GM12892 (cell line): ENCODE data around the gene PLXNB1.

Experiments used
- DNase-seq: peaks from one replicate; pipeline ENCODE4 v3.0.0; 2011; ENCODE audit not compliant: insufficient read length
- FAIRE-seq: peaks from 2 replicates; lab custom pipeline; 2011; peaks lifted over from hg19 to GRCh38; lab: Jason Lieb, UNC
- POLR2A ChIP-seq: IDR thresholded peaks from 2 replicates; pipeline ENCODE4 v1.6.1; 2011; ENCODE audit warnings: low read depth, low read length, control low read depth
- POLR2AphosphoS5 ChIP-seq: IDR thresholded peaks from 2 replicates; pipeline ENCODE4 v1.6.1; 2011; ENCODE audit warnings: low read depth, low read length, control low read depth
- TAF1 ChIP-seq: IDR thresholded peaks from 2 replicates; pipeline ENCODE4 v1.6.1; 2011; ENCODE audit warnings: low read depth, mild to moderate bottlenecking, control low read depth, low read length, borderline replicate concordance

Gene PLXNB1

GRCh38 chr3:48429317-48429959 lies 448 bp downstream of the PLXNB1 start:
- TF ChIP-seq POLR2A (no peak), TAF1 (no peak), POLR2AphosphoS5 (no peak)
- FAIRE-seq = peak; percentile 42
- peak; percentile 87 for DNase-seq

DNA sequence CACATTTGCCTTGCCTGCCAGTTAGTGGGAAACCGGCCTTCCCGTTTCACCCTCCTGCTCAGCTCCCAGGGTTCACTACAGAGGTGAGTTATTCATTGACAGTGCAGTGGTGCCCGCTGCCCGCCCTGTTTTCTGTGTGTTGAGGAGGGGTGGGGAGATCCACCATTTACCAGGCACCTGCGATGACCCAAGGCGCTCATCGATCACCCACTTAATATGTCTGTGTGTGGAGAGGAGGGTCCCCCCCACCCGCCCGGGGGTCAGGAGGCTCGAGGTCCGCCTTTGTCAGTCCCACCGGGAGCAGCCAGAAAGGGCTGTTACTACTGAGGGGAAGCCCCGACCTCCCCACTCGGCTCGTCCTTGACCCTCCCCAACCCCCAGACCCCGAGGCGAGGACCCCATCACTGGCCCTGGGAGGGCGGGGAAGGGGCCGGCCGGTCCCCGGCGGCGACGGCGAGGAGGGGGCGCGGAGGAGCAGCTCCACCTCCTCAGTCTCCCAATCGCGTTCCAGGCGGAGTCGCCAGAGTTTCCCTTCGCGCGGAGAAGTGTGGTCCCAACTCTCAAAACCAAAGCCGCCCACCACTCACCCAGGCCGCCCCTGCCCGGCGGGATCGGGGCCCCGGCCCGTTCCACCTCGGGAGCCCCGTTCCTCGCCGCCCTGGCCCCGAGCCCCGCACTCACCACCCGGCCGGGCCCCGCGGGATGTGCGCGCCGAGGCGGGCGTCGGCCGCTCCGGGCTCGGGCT lies 1.1 kb downstream of the PLXNB1 start:
- FAIRE-seq = peak; percentile 5
- TF ChIP-seq TAF1 = no peak
- TF ChIP-seq POLR2A = no peak
- TF ChIP-seq POLR2AphosphoS5 = no peak
- no peak for DNase-seq

DNA sequence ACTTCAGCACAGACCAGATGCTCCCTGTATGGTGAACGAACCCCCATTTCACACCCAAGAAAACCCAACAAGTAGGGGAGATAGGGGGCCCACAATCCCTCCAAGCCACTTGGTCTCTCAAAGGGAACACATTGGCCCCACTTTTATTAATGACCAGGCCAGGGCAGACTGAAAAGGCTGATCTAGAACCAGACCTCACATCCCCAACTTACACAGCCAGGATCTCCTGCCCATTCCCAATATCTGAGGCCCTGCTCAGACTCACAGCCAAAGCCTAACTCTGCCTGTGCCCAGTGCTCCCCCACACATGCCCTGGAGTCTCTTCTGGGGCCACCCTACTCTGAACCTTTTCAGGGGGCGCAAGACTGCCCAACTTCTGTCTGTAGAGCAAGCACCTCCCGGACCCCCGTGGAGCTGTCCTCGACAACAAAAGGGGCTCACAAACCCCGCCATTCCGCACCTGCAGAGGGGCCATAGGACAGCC lies 1.8 kb downstream of the PLXNB1 start:
- FAIRE-seq (no peak), DNase-seq (no peak)
- TF ChIP-seq POLR2AphosphoS5 (no peak), POLR2A (no peak), TAF1 (no peak)

GRCh38 chr3:48427630-48427962 lies 2.3 kb downstream of the PLXNB1 start:
- no peak for DNase-seq
- no peak for TF ChIP-seq TAF1
- no peak for TF ChIP-seq POLR2AphosphoS5
- no peak for TF ChIP-seq POLR2A
- FAIRE-seq = no peak

DNA sequence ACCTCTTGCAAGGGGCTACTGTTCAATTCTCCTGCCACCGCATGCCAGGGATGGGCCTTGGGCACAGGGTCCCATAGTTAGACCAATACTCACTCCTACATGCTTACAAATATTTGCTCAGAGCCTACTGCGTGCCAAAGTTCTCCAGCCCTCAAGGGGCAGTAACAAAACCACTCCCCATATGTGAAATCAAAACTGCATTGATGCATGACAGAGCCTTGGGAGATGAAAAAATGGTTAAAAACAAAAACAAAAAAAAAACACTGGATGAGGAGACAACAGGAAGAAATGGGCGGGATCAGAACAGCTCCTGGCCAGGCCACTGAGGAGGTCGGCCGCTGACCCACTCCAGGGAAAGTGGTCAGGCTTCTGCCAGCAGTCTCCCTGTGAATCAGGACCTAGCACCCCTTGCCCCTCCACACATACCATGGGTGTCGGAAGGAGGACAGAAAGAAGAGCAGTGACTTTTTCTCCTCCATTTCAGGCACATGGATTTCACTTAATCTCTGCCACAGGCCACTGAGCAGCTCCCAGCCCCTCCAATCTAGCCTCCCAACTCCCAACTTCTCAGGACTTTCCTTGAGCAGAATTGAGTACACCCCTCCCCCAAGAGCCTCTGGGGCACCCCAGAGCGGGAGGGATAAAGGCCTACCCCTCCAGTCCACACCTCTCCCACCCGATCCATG lies 2.8 kb downstream of the PLXNB1 start:
- TF ChIP-seq POLR2AphosphoS5 (no peak), POLR2A (no peak), TAF1 (no peak)
- no peak for FAIRE-seq
- no peak for DNase-seq

- TF ChIP-seq POLR2A (no peak), POLR2AphosphoS5 (no peak), TAF1 (no peak)
- FAIRE-seq (no peak), DNase-seq (no peak)
Observed at GRCh38 chr3:48426401-48426909, 3.4 kb downstream of the PLXNB1 start.

GRCh38 chr3:48425281-48425812 lies 4.5 kb downstream of the PLXNB1 start:
- no peak for TF ChIP-seq POLR2AphosphoS5
- TF ChIP-seq TAF1 = no peak
- TF ChIP-seq POLR2A = no peak
- DNase-seq (no peak), FAIRE-seq (no peak)

DNA sequence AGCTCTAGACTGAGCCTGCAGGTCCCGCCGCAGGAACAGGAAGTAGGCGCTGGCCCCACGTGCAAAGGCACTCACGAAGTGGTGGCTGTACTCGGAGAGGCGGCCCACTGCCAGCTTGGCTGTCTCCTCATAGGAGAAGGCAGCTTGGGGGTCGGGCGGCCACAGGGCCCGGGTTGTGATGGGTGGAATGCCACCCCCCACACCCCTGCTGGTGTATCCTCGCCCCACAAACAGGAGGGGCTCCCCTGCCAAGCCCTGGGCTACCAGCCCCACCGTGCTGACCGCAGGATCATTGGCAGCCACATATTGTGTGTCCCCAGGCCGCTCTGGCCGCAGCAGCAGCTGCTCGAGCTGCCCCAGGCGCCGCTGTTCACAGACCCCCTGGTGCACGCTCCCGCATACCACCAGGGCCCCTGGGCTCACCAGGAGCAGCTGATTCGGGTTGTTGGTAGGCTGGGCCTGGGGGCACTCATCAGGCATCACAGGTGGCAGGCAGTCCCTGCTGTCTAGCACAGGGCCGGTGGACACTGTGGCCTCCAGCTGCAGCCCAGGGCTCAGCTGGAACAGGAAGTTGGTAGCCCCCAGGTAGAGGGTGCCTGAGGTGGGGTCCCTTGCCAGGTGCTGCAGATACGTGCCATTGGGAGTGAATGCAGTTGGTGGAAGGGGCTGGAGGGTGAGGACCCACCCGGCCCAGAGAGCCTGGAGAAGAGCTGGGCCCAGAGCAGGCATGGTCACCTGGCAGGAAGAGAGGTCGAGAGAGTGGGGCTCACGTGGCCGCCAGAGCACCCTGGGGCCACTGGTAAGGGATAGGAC lies 5.8 kb downstream of the PLXNB1 start:
- no peak for TF ChIP-seq POLR2A
- TF ChIP-seq TAF1 = no peak
- TF ChIP-seq POLR2AphosphoS5 = no peak
- FAIRE-seq = no peak
- no peak for DNase-seq

- FAIRE-seq = no peak
- TF ChIP-seq TAF1 = no peak
- TF ChIP-seq POLR2AphosphoS5 = no peak
- no peak for TF ChIP-seq POLR2A
- DNase-seq = no peak
Observed at GRCh38 chr3:48423241-48423882, 6.5 kb downstream of the PLXNB1 start.

DNA sequence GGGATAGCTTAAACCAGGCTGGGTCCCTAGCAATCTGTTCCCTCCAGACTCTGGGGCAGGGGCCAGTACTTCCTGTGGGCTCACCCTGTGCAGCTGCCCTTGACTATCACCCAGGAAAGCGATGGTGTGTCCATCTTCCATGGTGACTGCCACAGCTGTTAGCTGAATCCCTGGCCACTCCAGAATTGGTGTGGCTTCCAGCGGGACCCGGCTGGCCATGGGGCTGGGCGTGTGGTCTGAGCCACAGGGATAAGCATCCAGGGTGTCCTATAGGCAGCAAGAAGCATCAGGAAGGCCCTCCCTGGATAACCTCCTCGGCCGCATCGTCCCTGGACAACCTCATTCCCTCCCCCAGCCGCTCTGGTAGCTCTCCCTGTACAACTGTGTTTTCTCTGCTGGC lies 7.2 kb downstream of the PLXNB1 start:
- FAIRE-seq (no peak), DNase-seq (no peak)
- no peak for TF ChIP-seq TAF1
- TF ChIP-seq POLR2A = no peak
- TF ChIP-seq POLR2AphosphoS5 = no peak
